HG03097 (cell line): ENCODE data around the gene DQX1.

ENCODE experiments used
- ATAC-seq: cut with Tn5 transposase; IDR thresholded peaks from one replicate; pipeline ENCODE4 v1.9.1; 2021; ENCODE audit not compliant: unreplicated experiment, low FRiP score

Gene DQX1

DNA sequence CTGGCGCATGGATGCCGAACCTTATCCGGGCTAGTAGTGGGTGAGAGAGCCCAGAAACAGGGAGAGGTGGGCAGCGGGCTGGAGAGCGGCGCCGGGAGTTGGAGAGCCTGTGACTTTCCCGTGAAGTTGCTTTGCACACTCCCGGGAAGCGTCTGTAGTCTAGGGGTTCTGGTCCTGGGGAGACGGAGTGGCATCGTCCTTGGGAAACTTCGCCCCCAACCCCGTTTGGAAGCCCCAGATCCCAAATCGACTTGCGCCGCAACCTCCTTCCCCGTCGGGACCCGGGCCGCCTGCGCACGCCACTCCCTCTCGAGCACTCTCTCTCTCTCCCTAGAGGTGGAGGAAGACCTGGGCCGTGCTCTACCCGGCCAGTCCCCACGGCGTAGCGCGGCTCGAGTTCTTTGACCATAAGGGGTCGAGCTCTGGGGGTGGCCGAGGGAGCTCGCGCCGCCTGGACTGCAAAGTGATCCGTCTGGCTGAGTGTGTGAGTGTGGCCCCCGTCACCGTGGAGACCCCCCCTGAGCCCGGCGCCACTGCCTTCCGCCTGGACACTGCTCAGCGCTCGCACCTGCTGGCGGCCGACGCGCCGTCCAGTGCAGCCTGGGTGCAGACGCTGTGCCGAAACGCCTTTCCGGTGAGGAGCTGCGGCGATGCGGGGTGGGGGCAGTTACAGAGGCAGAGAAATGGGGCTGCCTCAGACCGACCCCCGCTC, 28.9 kb upstream of the DQX1 start:
- ATAC-seq, result no peak

DNA sequence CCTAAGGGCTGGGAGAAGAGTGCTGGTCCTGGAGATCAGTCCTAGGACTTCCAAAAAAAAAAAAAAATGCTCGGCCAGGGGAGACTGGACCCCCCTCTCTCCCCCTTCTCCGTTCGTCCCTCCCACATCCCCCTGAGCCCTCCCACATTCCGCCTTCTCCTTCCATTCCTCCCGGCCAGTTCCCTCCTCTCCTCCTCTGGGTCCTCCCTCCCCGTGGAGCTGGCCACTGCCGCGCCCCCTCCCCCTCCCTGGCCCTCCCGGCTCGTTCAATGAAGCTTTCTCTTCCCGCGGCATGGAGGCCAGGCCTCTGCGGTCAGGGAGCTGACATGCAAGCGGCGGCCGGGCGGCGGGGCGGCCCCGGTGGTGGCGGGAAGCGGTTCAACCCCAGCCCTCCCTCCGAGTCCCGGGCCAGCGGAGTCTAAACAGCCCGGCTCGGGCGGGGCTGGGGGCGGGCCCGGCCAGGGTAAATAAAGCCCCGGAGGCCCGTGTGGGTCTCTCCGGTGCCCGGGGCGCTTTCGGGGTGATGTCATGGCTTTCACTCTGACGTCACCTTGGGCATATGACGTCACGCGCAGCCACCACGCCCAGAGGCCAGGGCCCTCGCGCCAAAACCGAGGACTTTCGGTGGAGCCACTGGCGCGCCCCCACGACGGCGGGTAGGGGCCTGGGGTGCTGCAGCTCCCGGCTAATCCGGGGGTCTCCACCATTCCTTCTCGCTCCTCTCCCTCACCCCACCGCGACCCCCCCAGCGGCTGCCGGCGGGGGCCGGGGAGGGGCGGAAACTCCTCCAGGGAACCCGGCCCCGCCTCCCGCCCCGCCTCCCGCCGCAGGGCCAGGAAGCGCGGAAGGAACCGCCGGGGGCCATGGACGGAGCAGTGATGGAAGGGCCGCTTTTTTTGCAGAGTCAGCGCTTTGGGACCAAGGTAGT, 28.1 kb upstream of the DQX1 start, which contains the start of the genes DOK1 and LOXL3:
Gene DOK1 (plus strand): TSS at position 829 of the 928 bp plus-strand sequence. CDS start 35 bp downstream, at position 864.
Gene LOXL3 (minus strand): TSS at position 51 of the 928 bp plus-strand sequence. CDS start 1,308 bp downstream, outside the sequence.
- ATAC-seq, result peak; percentile 31

DNA sequence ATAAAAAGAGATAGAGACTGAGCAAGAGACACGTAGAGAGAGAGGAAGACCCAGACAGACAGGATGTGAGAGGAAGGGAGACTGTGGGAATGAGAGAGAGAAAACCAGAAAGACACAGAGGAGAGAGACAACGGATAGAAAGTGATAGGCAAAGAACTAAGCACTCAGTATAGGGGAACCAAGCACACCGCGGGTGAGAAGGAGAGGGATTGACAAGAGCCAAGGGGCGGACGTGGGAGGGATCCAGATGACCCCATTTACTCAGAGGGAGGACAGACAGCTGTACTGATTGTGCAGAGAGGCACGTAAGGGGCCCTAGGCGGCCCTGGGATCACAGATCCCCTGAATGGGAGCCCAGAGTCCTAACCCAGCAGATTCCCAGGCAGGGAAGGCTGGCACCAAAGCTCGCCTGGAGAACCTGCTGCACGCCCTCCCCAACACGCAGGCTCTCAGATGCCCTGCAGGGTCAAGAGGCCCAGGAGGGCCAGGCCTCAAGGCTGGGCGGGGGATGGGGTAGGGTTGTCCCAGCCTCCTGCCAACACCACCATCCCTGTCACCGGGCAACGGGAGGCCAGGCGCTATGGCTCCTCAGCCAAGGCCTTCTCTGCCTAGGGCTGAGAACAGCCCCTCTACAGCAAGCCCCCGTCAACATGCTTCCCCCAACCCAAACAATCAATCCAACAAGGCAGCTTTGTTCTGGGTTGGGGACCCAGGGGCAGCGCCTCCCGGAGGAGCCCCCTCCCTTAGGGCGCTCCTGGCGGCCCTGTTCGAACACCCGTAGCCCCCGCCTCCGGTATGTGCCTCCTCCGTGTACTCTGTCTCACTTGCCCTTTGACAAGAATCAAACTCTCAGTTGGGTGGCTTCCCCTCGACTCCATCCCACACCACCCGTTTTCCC, 27.1 kb upstream of the DQX1 start:
- no peak for ATAC-seq

DNA sequence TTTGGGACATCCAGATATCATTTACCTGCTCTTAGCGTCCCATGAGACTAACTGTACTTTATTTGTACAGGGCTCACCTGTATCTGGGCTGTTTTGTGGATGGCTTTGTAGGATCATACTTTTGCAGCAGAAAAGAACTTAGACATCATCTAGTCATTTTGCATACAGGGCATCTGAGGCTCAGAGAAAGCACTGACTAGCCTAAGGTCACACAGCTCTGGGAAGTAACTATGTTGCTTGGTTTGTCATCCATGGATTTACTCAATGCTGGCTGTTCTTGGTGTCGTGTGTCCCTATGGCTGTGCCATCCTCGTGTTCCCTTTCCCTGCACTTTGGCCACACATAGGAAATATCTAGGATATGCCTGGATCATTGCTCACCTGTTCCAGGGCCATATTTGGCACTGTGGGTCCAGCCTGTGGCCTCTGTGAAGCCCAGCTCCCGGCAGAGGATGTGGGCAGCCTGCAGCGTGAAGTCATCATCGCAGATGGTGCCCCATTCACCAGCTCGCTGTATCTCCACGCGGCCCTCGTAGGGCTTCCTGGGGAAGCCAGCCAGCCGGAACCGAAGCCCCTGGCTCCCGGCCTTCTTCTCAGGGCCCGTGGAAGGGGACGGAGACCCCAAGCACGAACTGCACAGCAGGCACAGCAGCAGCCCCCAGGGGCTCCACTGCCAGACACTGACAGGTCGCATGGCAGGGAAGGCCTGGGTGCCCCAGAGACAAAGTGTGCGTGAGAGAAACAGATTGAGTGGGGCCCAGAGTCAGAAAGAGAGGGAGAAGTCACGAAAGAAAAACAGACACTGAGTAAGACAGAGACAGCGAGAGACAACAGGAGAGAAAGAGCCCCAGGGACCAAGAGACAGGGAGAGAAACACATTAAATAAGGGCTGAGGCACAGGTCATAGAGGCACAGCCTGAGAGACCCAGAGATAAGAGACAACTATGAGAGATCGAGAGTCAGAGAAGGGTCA, 26.2 kb upstream of the DQX1 start:
- no peak for ATAC-seq

DNA sequence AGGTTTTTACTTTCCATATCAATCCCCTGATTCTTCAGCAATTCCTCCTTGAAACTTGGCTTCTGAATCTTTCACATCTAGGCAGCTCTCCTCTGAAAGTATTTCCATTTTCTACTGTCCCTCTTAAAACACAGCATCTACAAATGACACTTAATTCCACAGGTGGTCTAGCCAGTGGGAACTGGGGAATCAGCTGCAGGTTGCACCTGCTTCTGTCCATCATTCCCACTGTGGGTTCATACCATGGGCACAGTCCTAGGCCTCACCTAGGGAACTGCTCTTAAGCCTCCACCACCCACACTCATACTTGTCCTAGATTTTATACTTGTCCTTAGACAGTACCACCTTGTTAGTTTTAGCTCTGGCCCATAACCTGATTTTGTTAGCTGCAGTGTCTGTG, 25.5 kb upstream of the DQX1 start:
- ATAC-seq, result no peak

DNA sequence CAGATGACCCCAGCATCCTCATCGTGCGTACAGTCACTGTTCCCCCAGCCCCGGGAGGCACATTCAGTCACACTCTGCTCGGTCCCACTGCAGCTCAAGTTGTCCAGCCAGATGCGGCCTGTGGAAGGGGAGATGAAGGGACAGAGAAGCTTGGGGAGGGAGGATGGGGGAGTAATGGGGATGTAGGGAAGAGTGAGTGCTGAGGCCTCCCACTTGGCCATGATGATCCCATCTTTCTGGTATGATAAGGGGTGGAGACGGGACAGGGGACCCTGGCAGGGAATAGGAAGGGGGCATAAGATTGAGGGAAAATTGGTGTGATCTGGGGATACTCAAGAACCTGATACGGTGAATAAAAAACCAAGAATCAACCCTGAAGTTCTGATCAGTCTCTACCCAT, 24.2 kb upstream of the DQX1 start:
- no peak for ATAC-seq

DNA sequence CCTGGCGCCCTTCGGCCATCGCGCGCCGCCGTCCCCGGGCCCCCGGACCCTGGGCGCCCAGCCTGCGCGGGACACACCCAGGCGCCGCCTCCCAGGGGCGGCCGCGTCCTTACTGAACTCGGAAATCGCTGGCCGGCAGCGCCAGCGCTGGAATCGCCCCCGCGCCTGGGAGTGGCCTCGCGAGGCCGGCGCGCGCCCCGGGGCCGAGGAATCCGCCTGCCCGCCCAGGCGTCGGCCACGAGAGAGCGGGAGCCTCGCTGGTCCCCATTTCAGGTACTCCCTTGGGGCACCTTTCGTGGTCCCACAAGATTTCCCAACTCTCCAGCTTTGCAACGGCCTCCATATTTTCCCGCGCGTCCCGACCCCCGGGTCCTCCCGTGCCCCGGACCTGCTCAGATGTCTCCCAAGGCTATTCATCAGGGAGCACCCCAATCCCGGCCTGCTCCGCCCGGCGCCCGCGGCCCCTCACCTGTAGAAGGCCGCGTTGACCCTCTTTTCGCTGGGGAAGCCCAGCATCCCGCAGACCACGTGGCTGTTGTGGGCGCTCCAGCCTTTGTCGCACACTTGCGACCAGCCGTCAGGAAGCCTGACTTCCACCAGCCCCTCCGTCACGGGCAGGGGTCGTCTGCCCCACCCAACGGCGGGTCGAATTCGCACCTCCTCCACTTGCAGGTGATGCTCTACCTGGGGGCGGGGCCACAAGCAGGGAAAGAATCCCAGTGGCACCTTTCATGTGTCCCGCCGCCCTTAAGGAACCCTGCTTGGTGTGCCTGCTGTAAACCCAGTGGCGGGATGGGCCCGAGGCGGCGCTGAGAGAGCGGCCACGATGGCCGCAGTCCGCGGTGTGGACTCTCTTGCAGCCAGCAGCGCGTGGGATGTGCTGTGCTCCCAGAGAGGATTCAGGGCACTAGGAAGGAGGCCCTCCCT, 23.1 kb upstream of the DQX1 start:
- no peak for ATAC-seq

DNA sequence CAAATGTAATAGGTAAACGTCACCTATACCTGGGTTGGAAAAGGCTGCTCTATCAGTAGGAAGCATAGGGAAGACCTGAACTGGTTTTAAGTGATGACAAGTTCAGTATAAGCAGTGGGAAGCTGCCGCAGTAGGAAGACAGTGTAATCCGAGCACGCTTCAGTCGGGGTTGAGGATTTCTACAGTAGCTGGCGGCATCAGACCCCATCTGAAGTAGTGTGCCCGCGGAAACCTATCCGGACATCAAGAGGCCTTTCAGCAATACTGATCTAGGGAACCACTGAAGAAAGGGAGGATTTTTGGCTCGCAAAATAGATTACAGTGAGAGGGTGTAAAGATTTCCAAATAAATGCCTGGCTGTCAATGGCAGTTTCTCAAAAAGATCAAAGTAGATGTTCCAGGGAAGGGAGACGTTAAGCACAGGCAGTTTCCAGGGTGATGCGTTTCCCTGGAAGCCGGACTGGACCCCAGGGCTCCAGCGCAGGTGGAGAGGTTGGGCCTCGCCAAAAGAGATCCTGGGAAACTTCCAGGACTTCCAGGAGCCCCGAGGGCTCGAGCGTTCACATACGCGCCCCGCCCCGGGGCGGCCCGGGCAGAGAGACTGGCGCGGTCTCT, 22.4 kb upstream of the DQX1 start:
- no peak for ATAC-seq

DNA sequence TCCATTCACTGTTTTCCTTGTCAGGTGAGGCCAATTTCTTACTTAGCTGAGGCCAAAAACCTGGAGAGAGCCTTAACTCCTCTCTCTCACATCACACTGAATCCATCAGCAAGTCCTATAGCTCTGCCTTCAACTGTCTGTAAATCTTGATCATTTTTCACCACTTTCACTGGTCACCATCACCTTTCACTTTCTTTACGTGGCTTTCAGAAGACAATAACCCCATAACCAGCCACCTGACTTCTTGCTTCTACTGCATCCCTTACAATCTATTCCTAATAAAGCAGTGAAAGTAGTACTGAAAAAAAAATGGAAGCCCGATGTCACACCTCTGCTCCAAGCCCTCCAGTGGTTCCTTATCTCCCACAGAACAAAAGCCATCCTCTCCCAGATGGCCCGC, 20.0 kb upstream of the DQX1 start:
- no peak for ATAC-seq

DNA sequence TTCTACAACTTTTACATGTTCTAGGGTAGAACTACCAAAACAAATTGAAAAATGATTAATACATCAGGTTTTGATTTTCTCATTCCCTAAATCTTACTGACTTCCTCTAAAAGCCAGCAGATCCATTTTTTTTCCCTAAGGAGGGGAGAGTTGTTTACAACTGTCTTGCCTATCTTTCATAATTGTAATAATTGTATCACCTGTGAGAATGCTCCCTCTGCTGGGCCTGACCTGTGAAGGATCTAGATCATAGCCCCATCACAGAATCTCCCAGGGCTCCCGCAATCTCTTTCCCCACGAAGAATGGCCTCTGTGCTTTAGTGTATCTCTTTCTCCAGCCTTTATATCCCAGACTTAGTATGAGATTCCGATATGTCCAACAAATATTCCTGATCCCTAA, 18.6 kb upstream of the DQX1 start:
- no peak for ATAC-seq

DNA sequence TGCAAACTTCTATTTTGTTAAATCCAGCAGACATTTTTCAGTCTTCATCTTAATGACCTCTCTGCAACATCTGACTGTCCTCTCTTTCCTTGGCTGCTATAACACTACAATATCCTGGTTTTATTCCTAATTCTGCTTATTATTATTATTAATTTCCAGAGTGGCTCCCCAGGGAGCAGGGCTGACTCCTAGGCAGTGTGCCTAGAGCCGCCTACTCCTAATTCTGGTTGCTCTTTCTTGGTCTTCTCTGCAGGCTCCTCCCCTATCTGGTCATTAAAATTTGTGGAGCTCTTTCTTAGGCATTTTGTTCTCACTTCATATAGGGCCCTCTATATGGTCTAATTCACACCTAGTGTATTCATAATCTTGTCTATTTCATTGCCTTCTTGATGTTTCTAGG, 16.9 kb upstream of the DQX1 start:
- no peak for ATAC-seq

DNA sequence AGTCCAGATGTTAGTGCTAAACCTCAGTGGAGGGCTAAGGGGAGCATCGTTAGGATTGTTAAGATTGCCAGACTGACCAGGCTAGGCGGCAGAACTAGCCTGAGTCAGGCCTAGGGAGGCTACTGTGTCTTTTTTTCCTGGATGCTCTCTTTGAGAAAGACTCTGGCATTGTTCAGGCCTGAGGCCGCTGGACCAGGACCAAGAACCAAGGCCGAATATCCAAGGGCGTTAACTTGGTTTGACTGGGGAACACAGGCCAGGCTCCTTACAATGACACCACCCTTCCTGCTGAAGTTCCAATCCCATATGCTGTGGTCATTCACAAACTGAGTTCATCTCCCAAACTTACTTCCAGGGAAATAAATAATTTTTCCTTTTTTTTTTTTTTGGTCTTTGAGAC, 14.3 kb upstream of the DQX1 start:
- no peak for ATAC-seq

DNA sequence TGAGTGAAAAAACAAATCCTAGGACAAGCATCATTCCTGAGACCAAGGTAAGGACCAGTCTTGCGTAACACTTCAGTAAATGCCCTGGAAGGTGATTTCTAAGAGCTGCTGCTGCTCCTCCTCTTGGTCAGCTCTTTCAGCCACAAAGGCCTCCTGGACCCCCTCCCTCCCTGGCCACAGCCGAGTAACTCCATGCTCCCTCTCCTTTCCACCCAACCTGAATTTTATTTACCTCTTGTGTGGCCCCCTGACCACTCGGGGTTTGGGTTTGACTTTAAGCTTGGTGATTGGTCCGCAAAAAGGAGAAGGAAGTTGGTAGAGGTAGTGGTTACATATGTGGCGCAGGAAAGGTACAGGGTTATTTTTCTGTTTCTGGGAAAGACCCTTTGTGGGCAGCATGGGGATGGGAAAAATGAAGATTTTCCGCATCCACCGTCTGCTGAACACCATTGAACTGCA, 12.9 kb upstream of the DQX1 start:
- ATAC-seq, result no peak

DNA sequence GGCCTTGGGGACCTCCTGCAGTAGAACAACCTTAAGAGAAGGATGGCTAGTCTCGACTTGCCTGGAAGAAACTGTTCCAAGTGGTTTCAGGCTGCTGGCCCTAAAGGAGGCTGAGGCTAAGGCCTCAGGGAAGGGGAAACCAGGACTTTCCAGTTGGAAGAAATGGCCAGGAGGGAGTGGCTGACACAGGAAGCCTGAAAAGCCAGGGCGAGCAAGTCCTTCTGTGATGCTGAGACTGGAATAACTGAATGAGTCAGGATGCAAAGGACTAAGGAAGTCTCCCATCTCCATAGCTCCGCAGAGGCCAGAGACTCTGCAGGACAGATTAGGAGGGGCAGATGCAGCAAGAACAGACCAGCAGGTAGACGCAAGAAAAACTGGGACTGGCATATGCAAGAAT, 11.1 kb upstream of the DQX1 start:
- no peak for ATAC-seq

DNA sequence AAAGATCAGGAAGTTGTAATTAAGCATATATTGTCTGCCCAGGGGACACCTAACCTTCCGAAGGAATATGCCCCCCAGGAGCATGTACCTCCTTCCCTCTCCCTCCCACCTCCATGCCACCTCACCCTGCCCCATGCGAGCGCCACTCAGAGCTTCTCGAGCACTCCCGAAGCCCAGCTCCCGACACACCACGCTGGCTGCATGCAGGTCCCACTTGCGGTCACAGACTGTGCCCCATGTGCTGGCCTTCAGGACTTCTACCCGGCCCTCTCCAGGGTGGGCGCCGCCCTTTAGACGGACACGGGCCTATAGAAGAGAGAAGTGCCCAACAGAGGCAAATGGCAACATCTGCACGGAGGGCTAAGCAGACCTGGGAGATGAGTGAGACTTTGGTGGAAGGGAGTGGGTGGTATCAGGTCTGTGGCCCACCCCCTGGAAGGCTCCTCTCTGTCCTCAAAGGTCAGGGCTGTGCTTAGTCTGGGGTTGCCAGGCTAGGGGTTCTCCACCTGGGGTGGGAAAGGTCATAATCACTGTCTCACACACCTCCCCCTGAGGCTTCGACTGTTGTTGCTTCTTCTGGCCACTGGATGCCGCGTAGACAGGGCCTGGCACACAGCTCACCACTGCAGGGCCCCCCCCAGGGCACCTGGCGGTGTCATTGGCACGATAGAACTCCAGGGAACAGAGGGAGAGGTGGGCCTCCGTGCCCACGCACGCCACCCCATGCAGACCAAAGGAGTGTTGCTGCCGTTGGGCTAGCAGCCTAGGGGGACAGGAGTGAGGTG, 10.3 kb upstream of the DQX1 start:
- ATAC-seq, result no peak

DNA sequence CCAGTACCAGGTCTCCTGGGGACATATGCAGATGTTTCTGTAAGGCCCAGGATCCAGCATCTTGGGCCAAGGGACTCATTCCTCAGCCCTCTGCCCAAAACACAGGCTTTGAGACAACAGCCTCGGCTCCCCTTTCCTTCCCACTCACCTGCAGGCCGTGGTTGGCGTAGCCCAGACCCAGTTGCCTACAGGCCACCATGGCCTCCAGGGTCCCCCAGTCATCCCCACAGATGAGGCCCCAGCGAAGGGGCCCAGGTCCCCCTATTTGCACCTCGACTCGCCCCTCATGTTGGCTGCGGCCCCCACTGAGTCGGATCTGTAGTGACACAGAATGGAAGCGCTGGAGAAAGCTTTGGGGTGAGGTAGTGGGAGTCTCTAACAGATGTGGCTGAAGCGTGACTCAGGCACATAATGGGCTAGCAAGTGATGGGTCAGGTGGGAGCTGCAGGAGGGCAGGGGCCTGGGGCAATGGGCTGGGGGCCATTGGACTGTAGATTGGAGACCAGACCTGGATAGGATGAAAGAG, 9.5 kb upstream of the DQX1 start:
- no peak for ATAC-seq

DNA sequence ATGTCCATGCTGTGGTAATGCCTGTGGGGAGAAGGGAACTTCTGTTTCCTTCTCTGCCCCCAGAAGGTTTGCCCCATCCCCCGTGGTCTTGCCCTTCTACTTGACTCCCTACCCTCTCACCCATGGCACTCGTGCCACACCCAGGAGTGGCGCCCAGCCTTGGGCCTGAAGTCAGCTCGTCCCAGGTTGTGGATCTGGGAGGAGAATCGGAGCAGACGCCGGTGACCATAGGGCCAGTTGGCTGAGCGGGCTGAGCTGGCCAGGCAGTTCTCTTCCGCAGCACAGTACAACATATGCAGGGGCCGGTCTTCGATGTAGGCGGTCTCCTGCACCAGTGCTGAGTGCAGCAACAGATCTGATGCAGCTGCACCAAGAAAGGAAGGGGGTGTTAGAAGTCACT, 8.4 kb upstream of the DQX1 start:
- no peak for ATAC-seq
